NCI-H187 treated with DMSO at 0.1 percent for 48 hours (cell line): Measurements from ENCODE around the gene RNF151.
"Not testable (repeated sequence)": the region's sequence is repeated elsewhere in the genome, so short reads cannot be mapped to it uniquely, and the experiment has no call there.

Source experiments
- DNase-seq: peaks from one replicate; lab custom pipeline; 2025; lab: John Stamatoyannopoulos, UW

Gene RNF151

GRCh38 chr16:2007081-2007836, 40.6 kb downstream of the RNF151 start:
- no peak for DNase-seq

- no peak for DNase-seq
Observed at GRCh38 chr16:2008009-2008526, 41.4 kb downstream of the RNF151 start.

DNA sequence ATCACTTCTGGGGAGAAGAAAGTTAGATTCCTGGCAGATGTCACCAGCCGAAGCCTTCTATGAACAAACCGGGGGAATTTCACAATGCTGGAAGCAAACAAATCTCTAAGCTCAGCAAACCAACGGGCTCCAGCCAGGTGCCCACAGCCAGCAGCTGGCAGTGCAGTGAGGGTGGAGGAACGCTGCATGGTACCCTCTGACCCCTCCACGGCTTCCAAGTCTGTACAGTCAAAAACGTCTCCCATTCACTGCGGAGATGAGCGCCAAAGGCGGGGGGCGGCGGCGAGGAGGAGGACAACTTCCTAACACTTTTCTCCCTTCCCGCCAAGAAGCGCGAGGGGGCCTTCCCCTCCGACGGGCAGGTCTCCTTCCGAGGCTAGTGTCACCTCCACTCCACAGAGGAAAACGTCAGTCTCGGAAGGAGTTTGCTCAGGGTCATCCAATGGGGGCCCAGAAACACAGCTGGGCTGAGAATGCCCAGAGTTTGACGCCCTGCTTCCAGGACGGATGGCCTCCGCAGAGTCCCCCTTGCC, 42.0 kb downstream of the RNF151 start:
- no peak for DNase-seq

- no peak for DNase-seq
Observed at GRCh38 chr16:2009164-2009711, 42.6 kb downstream of the RNF151 start.

DNA sequence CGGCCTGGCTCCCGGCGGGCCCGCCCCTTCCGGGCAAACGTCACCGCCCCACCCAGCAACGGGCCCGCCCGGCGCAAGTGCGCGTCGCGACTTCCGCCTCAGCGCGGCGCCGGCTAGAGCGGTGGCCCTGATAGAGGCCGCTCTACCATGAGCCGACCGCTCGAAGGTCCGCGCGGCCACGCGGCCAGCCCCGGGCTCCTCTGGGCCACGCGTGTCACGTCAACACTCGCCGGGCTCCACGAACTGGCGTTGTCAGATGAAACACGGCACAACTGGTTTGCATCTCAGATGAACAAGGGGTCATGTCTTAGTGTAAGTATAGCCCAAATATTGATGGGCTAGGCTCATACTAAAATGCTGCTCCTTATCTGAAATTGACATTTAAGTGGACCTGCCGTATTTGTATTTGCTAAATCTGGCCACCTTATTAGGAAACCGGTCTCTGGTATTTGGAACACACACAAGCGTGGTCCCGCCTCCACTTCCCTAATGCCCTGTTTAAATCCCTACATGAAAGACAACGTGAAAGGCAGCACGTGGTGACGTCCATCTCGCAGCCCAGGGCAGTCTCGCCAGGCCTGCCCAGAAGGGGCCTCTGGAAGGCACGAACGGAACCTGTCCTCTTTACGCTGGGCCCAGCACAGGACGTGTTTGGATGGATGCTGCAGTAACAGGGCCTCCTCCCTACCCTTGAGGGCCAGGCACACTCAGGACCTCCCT, 43.3 kb downstream of the RNF151 start, which contains the start of gene ZNF598:
TSS of gene ZNF598 (minus strand) at position 31 of the 720 bp plus-strand sequence.
- DNase-seq = peak; percentile 48

DNA sequence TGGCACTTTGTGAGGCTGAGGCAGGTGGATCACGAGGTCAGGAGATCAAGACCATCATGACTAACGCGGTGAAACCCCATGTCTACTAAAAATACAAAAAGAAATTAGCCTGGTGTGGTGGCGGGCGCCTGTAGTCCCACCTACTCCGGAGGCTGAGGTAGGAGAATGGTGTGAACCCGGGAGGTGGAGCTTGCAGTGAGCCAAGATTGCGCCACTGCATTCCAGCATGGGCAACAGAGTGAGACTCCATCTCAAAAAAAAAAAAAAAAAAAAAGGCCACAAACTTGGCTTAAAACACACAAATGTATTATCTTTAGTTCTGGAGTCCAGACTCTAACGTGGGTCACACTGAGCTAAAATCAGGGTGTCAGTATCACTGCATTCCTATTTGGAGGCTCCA, 45.1 kb downstream of the RNF151 start:
- not testable (repeated sequence) for DNase-seq

- no peak for DNase-seq
Observed at GRCh38 chr16:2013527-2013926, 46.9 kb downstream of the RNF151 start.

DNA sequence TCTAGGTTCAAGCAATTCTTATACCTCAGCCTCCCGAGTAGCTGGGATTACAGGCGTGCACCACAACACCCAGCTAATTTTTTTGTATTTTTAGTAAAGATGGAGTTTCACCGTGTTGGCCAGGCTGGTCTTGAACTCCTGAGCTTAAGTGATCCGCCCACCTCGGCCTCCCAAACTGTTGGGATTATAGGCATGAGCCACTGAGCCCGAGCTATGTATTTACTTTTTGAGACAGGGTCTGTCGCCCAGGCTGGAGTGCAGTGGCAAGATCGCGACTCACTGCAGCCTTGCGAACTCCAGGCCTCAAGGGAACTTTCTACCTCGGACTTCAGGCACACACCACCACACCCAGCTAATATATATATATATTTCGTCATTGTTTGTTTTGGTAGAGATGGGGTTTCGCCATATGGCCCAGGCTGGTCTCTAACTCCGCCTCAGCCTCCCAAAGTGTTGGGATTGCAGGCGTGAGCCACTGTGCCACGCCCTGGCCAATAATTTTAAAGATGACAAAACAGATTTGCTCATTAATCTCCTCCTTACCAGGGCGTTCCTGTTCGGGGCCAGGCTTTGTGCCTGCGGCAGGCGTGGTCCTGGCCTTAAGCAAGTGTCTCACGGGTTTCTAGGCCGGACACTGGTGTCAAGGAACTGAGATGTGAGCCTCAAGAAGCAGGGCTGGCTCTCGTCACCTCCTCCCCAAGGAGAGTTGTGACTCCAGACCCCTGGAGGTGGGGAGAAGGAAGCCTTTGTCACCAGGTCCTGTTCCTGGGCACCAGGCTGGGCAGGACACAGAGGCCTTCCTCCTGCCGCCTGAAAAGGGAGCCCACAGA, 48.7 kb downstream of the RNF151 start:
- no peak for DNase-seq

DNA sequence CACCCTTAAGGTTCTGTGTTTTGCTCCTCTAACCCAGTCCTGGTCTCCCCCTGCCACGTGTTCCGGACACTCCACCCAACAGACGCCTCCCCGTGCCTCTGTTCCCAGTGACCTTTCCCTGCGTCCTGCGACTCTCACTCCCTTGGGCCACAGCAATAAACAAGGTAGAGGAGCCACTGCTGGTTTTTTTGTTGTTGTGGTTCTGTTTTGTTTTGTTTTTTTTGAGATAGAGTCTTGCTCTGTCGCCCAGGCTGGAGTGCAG, 49.2 kb downstream of the RNF151 start:
- DNase-seq = no peak

- no peak for DNase-seq
Observed at GRCh38 chr16:2016407-2016922, 49.8 kb downstream of the RNF151 start.
